Daoy (cell line): ENCODE measurements around the gene DENND1A. TPM values are rescaled to one million over a fixed set of nuclear protein-coding genes. Genes with fewer than 3 reads are reported as not detected.
"Not testable (repeated sequence)": the region's sequence is repeated elsewhere in the genome, so short reads cannot be mapped to it uniquely, and the experiment has no call there.

Experiments
- DNase-seq: peaks from one replicate; pipeline ENCODE4 v3.0.0-alpha.2; 2015; ENCODE audit warnings: low read depth
- total RNA-seq: library from RNA; depleted of rRNA; stranded (reverse); fragments of >200 nt; shearing (Covaris generic); gene quantifications from 2 replicates; pipeline ENCODE4 v1.2.3, GENCODE V29; 2014

The DENND1A gene
- total RNA-seq, 1 experiment from 2014 or later, result 9.9 TPM

- no peak for DNase-seq
Measured at GRCh38 chr9:123922431-123922830, 7.5 kb downstream of the DENND1A start.

- DNase-seq, result no peak
Measured at GRCh38 chr9:123914517-123915196, 15.3 kb downstream of the DENND1A start.

DNA sequence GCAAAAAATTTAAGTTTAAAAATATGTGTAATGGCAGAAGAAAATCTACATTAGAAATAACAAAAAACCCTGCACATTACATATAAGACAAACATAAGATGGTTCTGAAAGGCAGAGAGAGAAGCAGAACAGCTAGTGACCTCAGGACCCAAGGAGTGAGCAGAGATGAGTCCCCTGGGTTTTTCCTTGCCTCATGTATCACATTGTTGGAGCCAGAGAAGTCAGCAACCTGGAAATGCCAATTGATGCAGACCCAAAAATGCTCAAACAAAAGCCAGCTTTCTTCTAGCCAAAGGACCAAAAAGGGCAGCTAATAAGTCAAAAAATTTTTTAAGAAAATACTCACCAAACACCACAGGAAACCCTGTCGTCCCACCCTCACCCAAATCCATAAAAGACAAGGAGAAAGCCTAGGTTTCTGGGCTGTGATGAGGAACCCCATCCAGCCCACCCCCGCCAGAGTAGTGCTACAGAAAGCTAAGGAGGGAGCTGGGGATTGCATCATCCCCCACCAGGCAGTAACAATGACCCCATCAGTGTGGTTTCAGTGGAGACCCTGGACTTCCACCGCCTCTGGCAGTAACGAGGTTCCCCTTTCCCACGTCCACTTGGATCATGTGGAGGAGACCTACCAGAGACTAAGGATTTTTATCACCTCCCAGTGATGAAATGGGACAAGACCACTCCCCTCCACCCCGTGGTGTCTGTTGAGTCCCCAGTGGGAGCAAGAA is 17.6 kb downstream of the DENND1A start:
- no peak for DNase-seq

- no peak for DNase-seq
Measured at GRCh38 chr9:123911024-123911423, 18.9 kb downstream of the DENND1A start.

DNA sequence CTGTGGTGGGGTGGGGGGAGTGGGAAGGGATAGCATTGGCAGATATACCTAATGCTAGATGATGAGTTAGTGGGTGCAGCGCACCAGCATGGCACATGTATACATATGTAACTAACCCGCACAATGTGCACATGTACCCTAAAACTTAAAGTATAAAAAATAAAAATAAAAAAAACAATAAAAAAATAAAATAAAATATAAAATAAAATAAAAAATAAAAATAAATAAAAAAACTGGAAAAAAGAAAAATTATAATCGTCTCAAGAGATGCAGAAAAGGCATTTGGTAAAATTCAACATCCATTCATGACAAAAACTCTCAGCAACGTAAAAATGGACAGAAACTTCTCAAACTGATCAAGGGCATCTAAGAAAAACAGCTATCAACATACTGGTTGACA is 20.7 kb downstream of the DENND1A start:
- DNase-seq, result not testable (repeated sequence)

DNA sequence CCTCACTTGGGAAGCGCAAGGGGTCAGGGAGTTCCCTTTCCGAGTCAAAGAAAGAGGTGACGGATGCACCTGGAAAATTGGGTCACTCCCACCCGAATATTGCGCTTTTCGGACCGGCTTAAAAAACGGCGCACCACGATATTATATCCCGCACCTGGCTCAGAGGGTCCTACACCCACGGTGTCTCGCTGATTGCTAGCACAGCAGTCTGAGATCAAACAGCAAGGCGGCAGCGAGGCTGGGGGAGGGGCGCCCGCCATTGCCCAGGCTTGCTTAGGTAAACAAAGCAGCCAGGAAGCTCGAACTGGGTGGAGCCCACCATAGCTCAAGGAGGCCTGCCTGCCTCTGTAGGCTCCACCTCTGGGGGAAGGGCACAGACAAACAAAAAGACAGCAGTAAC is 26.4 kb downstream of the DENND1A start:
- not testable (repeated sequence) for DNase-seq

GRCh38 chr9:123894822-123895221 is 35.1 kb downstream of the DENND1A start:
- no peak for DNase-seq

DNA sequence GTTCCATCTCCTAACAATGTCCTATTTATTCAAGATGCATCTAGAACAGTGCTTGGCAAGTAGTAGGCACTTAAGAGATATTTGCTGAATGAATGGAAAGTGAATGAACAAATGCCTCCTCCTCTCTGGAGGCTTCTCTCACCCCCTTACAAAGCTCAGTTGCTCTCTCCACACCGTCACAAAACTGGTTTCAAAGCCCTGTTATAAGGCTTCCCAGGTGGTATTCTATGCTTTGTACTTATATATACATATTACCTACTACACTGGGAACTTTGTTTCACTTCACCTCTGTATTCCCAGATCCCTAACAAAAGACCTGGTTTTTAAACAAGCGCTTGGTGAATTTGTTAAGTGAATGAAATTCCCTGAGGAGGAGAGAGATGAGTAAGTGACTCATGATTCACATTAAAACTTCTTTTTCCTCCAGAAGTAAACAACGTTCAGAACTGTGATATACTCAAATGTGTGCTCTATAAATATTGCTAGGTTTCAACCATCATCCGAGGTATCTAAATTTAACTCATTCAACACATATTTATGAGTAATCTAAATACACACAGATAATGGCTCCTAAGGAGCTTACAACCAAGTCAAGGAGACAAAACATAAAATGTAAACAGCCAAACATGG is 36.0 kb downstream of the DENND1A start:
- DNase-seq, result no peak

DNA sequence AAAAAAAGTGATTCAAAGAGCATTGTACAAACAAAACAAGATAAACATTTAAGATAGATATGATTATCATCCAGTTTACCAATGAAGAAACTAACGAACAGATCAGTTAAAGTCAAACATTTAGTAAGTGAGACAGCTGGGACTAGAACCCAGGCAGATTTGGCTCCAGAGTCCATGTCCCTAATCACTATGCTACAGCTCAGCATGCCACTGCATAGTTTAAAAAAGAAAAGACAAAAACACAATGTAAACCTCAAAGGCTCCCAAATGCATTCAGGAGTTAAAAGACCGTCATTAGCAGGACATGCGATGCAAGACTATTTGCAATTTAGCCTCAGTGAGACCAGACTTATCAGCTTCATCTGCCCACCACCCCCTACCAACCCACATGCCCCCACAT is 36.8 kb downstream of the DENND1A start:
- DNase-seq, result no peak

GRCh38 chr9:123887837-123888236 is 42.1 kb downstream of the DENND1A start:
- DNase-seq, result no peak

DNA sequence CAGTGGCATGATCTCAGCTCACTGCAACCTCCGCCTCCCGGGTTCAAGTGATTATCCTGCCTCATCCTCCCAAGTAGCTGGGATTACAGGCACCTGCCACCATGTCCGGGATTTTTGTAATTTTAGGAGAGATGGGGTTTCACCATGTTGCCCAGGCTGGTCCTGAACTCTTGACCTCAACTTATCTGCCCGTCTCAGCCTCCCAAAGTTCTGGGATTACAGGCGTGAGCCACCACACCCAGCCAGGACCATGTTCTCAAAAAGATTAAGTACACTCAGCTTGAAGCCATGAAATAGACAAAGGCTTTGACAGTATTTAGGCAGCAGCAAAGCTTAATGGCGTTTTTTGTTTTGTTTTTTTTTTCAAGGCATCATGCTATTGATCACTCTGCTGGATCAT is 44.1 kb downstream of the DENND1A start:
- DNase-seq, result not testable (repeated sequence)

- no peak for DNase-seq
Measured at GRCh38 chr9:123883634-123884033, 46.3 kb downstream of the DENND1A start.

DNA sequence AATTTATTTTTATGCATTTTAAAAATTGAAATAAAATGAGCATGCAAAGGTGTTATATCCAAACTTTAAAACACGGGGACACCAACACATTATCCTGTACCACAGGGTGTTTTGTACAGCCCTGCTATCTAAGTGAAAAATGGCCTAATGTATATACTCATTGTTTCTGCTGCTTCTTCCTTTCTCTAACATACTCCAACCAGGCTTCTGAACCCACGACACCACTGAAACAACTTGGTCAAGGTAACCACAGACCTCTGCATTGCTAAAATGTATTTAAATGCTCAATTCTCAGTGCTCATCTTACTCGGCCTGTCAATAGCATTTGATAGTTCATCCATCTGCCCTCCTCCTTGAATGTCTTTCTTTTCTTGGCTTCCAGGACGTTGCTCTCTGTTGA is 48.3 kb downstream of the DENND1A start:
- no peak for DNase-seq

DNA sequence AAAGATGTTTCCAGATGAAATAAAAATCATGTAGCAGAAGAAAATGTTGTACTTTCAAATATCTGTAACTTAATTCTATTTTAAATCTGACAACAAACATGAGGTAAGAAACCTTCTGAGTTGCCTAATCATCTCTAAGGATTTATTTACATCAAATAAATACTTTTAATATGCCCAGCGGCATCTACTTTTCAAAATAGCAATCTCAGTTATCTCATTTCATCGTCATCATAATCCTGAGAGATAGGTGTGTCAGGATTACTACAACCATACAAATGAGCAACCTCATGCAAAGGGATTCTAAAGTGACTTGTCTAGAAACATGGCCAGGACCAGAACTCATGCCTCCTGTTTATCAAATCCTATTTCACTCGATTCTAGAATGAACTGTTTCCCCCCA is 49.5 kb downstream of the DENND1A start:
- DNase-seq, result no peak

- no peak for DNase-seq
Measured at GRCh38 chr9:123876750-123877149, 53.2 kb downstream of the DENND1A start.

GRCh38 chr9:123872710-123873109 is 57.2 kb downstream of the DENND1A start:
- no peak for DNase-seq

DNA sequence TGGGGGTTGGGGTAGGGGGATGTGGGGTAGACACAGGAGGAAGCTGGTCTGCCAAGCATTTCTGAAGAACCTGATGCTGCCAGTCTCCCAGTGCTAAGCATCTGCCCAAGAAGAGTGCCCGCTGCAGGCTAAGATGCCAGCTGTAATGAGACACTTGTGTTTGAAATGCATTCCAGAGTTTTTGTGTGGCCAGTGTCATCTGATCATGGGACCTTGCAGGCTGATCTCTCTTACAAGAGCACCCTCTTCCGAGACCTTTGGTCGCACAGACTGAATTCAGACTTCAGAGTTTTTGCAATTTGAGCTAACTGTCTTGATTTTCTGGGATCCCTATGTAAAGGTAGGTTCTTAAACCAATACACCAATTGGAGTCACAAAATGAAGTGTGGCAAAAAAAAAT is 58.1 kb downstream of the DENND1A start:
- no peak for DNase-seq

DNA sequence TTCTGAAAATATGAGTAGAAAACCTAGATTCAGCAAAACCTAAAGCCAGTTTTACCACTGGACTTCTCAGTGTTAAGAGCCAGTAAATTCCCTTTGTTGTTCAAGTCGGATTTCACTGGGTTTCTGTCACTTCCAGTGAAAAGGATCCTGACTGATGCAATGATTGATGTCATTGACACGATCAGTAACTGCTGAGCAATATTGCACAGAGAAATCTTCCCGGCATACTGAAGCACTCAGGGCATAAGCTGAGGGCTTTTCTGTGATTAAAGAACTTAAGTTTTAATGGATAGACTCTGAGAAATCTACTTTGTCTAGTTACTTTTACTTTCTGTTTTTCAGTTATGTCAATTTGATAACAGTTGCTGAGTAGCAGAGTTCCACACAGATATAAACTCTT is 61.9 kb downstream of the DENND1A start:
- no peak for DNase-seq

DNA sequence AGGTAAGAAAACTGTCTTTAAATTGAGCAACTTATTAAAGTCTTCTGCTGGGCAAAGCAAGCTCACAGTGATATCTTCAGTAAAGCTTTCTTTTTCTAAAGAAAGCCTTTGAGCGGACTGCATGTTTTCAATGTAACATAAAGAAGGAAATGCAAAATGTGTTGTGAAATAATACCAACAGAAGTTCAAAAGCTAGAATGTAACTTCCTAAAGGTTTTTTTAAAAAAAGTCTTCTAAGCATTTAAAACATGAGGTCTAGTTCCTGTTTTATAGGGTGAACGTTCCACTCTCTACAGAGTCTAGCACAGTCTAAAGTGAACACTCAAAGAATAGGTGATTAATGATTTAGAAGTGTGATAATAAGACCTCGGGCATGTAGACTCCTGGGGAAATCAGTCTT is 62.9 kb downstream of the DENND1A start:
- no peak for DNase-seq

DNA sequence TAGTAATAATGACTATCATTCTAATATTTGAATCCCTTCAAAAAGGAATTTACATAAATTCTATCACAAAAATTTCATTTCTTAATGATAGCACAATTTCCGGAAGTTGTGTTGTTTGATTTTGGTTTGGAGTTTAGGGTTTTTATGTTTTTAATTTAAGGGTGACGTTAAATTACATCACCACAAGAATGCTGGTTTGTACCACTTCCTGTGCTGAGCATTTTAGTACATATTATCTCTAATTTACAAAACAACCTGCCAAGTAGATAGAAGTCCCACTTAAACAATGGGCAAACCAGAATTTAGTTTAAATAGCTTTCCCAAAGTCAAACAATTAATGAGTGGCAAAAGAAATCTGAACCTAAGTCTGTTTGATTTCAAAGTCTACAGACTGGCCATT is 63.4 kb downstream of the DENND1A start:
- no peak for DNase-seq

DNA sequence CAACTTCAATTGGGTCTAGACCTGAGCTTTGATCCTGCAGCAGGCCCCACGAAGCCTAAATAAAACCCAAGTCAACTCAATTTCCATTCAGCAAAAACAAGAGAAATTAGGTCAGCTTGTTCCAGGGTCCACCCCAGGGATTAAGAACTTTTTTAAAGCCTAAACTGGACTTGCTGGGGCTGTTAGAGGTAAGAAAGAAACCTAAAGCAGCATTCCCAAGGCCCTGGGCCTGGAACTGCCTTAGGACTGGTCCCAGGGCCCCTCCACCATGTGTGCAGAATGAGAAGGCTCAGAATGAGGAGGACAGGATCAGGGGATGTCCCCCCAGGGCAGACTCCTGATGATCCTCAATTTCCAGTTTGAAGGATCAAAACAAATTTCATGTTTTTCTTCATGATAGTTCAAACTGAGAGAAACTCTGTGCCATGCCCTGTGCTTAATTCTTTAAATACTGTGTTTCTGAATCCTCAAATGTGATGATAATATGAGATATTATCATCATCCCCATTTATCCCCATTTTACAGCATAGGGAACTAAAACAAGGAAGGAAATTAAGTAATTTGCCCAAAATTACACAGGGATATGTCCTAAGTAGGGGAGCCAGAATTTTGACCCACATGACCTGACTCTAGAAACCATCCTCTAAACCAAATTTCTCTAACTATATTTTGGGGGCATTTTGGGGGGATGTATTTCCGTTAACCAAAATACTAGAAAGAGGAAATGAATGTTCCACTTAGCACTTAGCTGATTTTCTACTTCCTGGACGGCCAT is 64.5 kb downstream of the DENND1A start:
- no peak for DNase-seq

GRCh38 chr9:123864251-123864650 is 65.7 kb downstream of the DENND1A start:
- DNase-seq, result no peak
